Placental pericyte (primary cell): ENCODE measurements around the gene HSD11B1L. TPM values are rescaled to one million over a fixed set of nuclear protein-coding genes. Genes with fewer than 3 reads are reported as not detected.

Experiments used
- total RNA-seq: library from RNA; depleted of rRNA; stranded (reverse); fragments of >200 nt; gene quantifications from 2 replicates; pipeline ENCODE4 v1.2.3, GENCODE V29; 2012

Gene HSD11B1L, protein sequence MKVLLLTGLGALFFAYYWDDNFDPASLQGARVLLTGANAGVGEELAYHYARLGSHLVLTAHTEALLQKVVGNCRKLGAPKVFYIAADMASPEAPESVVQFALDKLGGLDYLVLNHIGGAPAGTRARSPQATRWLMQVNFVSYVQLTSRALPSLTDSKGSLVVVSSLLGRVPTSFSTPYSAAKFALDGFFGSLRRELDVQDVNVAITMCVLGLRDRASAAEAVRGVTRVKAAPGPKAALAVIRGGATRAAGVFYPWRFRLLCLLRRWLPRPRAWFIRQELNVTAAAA
- total RNA-seq, result 9.2 TPM in 2 replicates

DNA sequence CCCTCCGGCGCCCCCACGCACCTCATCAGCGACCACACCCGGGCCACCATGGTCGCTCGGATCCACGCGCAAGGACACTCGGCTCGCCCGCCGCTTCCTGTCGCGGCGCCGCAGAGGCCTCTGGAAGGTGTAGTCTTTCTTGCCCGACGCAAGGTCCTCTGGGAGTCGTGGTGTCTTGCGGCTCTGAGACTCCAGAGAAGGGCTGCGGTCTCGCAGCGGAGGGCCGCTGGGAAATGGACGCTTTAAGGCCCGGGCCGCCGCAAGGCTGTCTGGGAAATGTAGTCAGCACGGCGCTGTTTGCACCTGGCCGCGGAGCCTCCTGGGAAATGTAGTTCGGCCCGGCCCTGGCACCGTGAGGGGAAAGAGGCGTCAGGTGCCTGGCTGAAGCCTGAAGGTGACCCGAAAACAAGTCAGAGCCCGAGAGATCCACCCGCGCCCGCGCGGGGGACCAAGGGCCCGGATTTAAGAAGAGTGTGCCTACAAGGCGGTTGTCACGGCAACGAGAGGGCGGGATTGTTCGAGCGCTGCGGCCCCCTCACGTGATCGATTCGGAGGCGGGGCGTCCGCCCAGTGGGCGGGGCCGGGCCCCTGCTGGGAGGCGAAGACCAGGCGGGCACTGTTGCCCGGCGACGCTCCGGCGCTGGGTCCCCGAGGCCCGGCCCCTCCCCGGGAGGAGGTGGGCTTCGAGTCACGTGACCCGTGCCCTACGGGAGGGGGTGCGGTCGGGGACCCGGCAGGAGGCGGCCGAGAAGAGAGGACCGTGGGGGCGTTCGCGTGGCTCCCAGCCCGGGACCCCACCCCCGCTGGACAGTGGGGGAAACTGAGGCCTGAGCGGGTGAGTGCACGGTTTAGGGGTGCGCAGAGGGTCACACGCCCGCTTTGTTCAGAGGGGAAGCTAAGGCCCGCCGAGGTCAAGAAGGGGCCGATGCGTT, at the start of gene HSD11B1L, which contains the start of gene MICOS13:
Gene HSD11B1L, plus strand, starts transcription at position 591 of the 932 bp plus-strand sequence. CDS start 3,806 bp downstream, outside the sequence.
Gene MICOS13, minus strand, starts transcription at position 80 of the 932 bp plus-strand sequence. Its CDS starts 30 bp downstream, at position 50.

DNA sequence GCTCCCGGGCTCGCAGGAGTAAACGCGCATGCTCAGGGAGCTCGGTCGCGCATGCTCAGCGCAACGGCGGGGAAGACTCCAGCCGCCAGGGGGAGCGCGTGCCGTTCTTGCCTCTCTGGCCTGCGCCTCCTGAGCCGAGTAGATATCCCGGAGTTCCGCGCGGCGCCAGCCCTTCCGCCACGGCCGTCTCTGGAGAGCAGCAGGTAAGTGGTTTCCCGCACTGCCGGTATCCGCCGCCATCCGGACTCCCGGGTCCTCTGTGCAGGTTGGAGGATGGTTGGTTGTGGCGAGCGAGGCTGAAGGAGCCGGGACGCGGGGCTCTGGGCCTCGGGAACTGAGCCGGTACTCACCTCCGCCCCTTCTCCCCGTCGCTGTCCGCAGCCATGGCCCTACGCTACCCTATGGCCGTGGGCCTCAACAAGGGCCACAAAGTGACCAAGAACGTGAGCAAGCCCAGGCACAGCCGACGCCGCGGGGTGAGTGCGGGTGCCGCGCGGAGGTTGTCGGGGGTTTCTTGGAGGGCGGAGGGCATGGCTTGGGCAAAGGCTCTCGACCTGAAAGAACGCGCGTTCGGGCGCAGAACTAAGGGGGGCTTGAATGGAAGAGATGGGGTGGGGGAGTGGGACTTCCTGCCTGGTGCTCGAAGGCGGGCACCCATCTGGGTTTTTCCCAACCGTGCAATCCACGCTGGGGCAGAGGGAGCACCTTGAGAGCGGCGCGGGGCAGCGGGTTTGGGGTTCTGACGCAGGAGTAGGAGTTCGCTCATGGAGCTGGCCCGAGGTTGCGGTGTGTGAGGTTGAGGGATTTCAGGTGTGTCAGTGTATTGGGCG, 9.5 kb downstream of the HSD11B1L start, which contains the start of gene RPL36:
Gene RPL36, plus strand, starts transcription at position 171 of the 830 bp plus-strand sequence. Its CDS starts 213 bp downstream, at position 384.

DNA sequence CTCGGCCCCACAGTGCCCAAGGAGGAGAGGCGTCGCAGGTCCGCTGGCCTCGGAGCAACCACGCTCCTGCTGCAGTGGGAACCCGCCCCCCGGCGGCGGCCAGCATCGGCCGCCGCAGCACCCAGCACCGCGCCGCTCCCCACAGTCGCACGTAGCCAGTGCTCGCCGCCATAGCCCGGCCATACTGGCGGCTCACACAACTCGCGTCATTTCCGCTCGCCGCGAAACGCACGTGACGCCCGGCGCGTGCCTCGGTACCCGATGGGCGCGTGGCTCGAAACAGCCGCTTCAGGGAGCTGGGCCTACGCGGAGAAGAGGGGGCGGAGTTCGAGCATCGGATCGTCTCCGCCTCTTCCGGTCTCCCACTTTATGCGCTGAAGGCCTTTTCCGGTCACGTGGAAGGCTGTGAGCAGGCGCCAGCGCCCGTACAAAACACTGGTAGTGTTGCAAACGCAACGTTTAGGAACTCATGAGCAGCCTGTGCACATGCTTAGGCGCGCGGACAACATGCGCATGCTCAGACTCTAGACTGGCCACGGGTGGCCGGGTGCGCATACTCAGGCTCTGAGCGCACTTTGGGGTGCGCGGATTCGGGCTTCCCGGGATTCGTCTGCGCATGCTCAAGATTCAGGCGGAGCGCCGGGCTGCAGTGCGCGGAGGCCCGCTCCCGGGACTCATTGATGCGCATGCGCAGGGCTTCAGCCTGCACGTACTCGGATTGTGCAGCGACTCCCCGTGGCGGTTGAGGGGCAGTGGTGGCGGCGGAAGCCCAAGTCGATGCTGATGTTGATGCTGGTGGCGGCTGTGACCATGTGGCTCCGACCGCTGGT, 39.3 kb downstream of the HSD11B1L start, which contains the start of the genes CATSPERD and LONP1:
Gene CATSPERD, plus strand, starts transcription at position 677 of the 830 bp plus-strand sequence. Its CDS starts 101 bp downstream, at position 778.
Gene LONP1, minus strand, starts transcription at position 186 of the 830 bp plus-strand sequence. Its CDS starts 14 bp downstream, at position 172.

Other genes starting within 250 kb of the HSD11B1L start
- gene ZNRF4, start 225.6 kb upstream of the HSD11B1L start, total RNA-seq, result not detected in 2 replicates
- 0.22 and 0.57 TPM in 2 replicates for gene TINCR, start 113.1 kb upstream of the HSD11B1L start, total RNA-seq
- gene SAFB2, start 58.3 kb upstream of the HSD11B1L start, total RNA-seq, result 34.8 and 38.8 TPM in 2 replicates
- gene SAFB, start 57.9 kb upstream of the HSD11B1L start, total RNA-seq, result 41.8 and 60.4 TPM in 2 replicates
- 23.6 and 25.3 TPM in 2 replicates for gene MICOS13, start 511 bp upstream of the HSD11B1L start, total RNA-seq
- gene RPL36, start 9.3 kb downstream of the HSD11B1L start, total RNA-seq, result 150 and 194 TPM in 2 replicates
- gene LONP1, start 39.1 kb downstream of the HSD11B1L start, total RNA-seq, result 107 and 358 TPM in 2 replicates
- gene CATSPERD, start 39.6 kb downstream of the HSD11B1L start, total RNA-seq, result not detected in 2 replicates
- 0.66 and 0.86 TPM in 2 replicates for gene PRR22, start 103.7 kb downstream of the HSD11B1L start, total RNA-seq
- 39.6 and 51.0 TPM in 2 replicates for gene DUS3L, start 110.1 kb downstream of the HSD11B1L start, total RNA-seq
- gene NRTN, start 124.0 kb downstream of the HSD11B1L start, total RNA-seq, result 0.22 TPM in 1 of 2 replicates, not detected in the other
- gene FUT6, start 158.7 kb downstream of the HSD11B1L start, total RNA-seq, result not detected in 2 replicates
- not detected in 2 replicates for gene FUT3, start 170.4 kb downstream of the HSD11B1L start, total RNA-seq
- not detected in 2 replicates for gene FUT5, start 189.5 kb downstream of the HSD11B1L start, total RNA-seq
- 181 and 232 TPM in 2 replicates for gene NDUFA11, start 222.8 kb downstream of the HSD11B1L start, total RNA-seq
- 4.9 and 5.7 TPM in 2 replicates for gene VMAC, start 223.8 kb downstream of the HSD11B1L start, total RNA-seq
- 2.4 and 4.6 TPM in 2 replicates for gene CAPS, start 233.2 kb downstream of the HSD11B1L start, total RNA-seq